BE2C (cell line): ENCODE data around the gene PCDHGA12. TPM values are rescaled to one million over a fixed set of nuclear protein-coding genes. Genes with fewer than 3 reads are reported as not detected.
"Not testable (repeated sequence)": the region's sequence is repeated elsewhere in the genome, so short reads cannot be mapped to it uniquely, and the experiment has no call there.

ENCODE experiments used
- DNase-seq: peaks from one replicate; pipeline ENCODE4 v3.0.0-alpha.2; 2020
- H3K27me3 ChIP-seq: fragments of 250-450 bp; sonication (Bioruptor Pico); 2 replicates; pipeline ENCODE4 v1.5.1; 2020; ENCODE audit warnings: mild to moderate bottlenecking
- H3K36me3 ChIP-seq: fragments of 250-450 bp; sonication (Bioruptor Pico); 2 replicates; pipeline ENCODE4 v1.5.1; 2020; ENCODE audit warnings: mild to moderate bottlenecking
- H3K4me1 ChIP-seq: fragments of 250-450 bp; sonication (Bioruptor Pico); 2 replicates; pipeline ENCODE4 v1.5.1; 2020
- H3K4me3 ChIP-seq: 2 replicates; pipeline ENCODE4 v1.5.1; 2011; ENCODE audit warnings: low read depth, low read length
- H3K9me3 ChIP-seq: fragments of 250-450 bp; sonication (Bioruptor Pico); 2 replicates; pipeline ENCODE4 v1.5.1; 2020
- polyA plus RNA-seq: library from polyadenylated mRNA; unstranded; fragments of >200 nt; gene quantifications from one replicate; pipeline ENCODE4 v1.2.1, GENCODE V29; 2012; ENCODE audit warnings: low read depth, missing spikeins; ENCODE audit not compliant: insufficient read length, insufficient read depth
- TF ChIP-seq, protein P1 (sequence below): IDR thresholded peaks from 2 replicates; pipeline ENCODE4 v1.5.1; 2012; ENCODE audit warnings: mild to moderate bottlenecking, low read depth, low read length

PCDHGA12 gene
- 2.4 TPM for polyA plus RNA-seq

- no peaks in the 10 kb centered on the region for H3K4me1 ChIP-seq
- peaks cover 9% of the 10 kb centered on the region; the same call in 1 of the 2 replicates for H3K9me3 ChIP-seq
- TF ChIP-seq, protein P1, sequence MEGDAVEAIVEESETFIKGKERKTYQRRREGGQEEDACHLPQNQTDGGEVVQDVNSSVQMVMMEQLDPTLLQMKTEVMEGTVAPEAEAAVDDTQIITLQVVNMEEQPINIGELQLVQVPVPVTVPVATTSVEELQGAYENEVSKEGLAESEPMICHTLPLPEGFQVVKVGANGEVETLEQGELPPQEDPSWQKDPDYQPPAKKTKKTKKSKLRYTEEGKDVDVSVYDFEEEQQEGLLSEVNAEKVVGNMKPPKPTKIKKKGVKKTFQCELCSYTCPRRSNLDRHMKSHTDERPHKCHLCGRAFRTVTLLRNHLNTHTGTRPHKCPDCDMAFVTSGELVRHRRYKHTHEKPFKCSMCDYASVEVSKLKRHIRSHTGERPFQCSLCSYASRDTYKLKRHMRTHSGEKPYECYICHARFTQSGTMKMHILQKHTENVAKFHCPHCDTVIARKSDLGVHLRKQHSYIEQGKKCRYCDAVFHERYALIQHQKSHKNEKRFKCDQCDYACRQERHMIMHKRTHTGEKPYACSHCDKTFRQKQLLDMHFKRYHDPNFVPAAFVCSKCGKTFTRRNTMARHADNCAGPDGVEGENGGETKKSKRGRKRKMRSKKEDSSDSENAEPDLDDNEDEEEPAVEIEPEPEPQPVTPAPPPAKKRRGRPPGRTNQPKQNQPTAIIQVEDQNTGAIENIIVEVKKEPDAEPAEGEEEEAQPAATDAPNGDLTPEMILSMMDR, result peak; percentile 14
- no peak within 1 kb of the TSS for H3K4me3 ChIP-seq
- no peak for DNase-seq
- peaks cover 13% of the 10 kb centered on the region; the same call in 1 of the 2 replicates for H3K36me3 ChIP-seq
- no peaks in the 10 kb centered on the region for H3K27me3 ChIP-seq
Observed at GRCh38 chr5:141430332-141431113, at the start of gene PCDHGA12. PCDHGA12 (plus strand) TSS chr5:141430507; CDS start chr5:141430760, 253 bp downstream.

GRCh38 chr5:141382469-141383294, 47.6 kb upstream of the PCDHGA12 start, which contains the start of gene PCDHGA7:
PCDHGA7 (plus strand) TSS chr5:141382742; CDS start chr5:141382900, 158 bp downstream.
- Histone ChIP-seq H3K36me3 (peaks cover 12% of the 10 kb centered on the region), H3K27me3 (no peaks in the 10 kb centered on the region), H3K9me3 (no peaks in the 10 kb centered on the region; the same call in 1 of the 2 replicates), H3K4me3 (no peak within 1 kb of the TSS), H3K4me1 (no peaks in the 10 kb centered on the region)
- TF ChIP-seq, protein P1, result no peak
- no peak for DNase-seq

- TF ChIP-seq, protein P1, result no peak
- H3K36me3 ChIP-seq, result peaks cover 12% of the 10 kb centered on the region
- no peaks in the 10 kb centered on the region for H3K4me1 ChIP-seq
- no peak for DNase-seq
- no peaks in the 10 kb centered on the region; the same call in 1 of the 2 replicates for H3K9me3 ChIP-seq
- no peak overlapping the region for H3K4me3 ChIP-seq
- no peaks in the 10 kb centered on the region for H3K27me3 ChIP-seq
Observed at GRCh38 chr5:141383345-141383744, 47.0 kb upstream of the PCDHGA12 start.

DNA sequence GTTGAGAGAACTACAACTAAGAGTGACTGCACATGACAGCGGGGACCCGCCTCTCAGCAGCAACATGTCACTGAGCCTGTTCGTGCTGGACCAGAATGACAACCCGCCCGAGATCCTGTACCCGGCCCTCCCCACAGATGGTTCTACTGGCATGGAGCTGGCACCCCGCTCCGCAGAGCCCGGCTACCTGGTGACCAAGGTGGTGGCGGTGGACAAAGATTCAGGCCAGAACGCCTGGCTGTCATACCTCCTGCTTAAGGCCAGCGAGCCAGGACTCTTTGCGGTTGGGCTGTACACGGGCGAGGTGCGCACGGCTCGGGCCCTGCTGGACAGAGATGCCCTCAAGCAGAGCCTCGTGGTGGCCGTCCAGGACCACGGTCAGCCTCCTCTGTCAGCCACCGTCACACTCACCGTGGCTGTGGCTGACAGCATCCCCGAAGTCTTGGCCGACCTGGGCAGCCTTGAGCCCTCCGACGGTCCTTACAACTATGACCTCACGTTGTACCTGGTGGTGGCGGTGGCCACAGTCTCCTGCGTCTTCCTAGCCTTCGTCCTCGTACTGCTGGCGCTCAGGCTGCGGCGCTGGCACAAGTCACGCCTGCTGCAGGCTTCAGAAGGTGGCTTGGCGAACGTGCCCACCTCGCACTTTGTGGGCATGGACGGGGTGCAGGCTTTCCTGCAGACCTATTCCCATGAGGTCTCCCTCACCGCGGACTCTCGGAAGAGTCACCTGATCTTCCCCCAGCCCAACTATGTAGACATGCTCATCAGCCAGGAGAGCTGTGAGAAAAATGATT, 45.6 kb upstream of the PCDHGA12 start:
- no peak for DNase-seq
- Histone ChIP-seq H3K27me3 (no peaks in the 10 kb centered on the region), H3K4me3 (no peak overlapping the region), H3K4me1 (no peaks in the 10 kb centered on the region), H3K36me3 (peaks cover 12% of the 10 kb centered on the region), H3K9me3 (no peaks in the 10 kb centered on the region; the same call in 1 of the 2 replicates)
- TF ChIP-seq, protein P1, result no peak

- not testable (repeated sequence) for H3K9me3 ChIP-seq, H3K36me3 ChIP-seq, H3K27me3 ChIP-seq, H3K4me3 ChIP-seq, H3K4me1 ChIP-seq, DNase-seq
Observed at GRCh38 chr5:141387557-141388311, 42.6 kb upstream of the PCDHGA12 start, which contains the start of gene PCDHGB4. PCDHGB4 (plus strand) TSS chr5:141387698; CDS start chr5:141387885, 187 bp downstream.
